Measurements from ENCODE around the gene ZMAT5. TPM values are rescaled to one million over a fixed set of nuclear protein-coding genes. Genes with fewer than 3 reads are reported as not detected.

Gene ZMAT5
- total and polyA plus RNA-seq, 2 of the 13 experiments (the other 11 are each of a cell fraction or from before 2014, with no cell fraction given), result 20.7 to 27.8 TPM

- TF ChIP-seq MXD1 (CRISPR knock-in tag; IDR thresholded peaks at IDR 0.05) (no peak), ZMAT5 (CRISPR knock-in tag; IDR thresholded peaks at IDR 0.05; ENCODE audit: borderline replicate concordance, low read depth) (no peak), TFDP2 (CRISPR knock-in tag; IDR thresholded peaks at IDR 0.05) (no peak), FOXO1 (CRISPR knock-in tag; IDR thresholded peaks at IDR 0.05) (peak; percentile 15; the same call in 1 of the 2 replicates), ZNF850 (CRISPR knock-in tag; conservative IDR thresholded peaks at IDR 0.05) (no peak), TFDP1 (CRISPR knock-in tag; IDR thresholded peaks at IDR 0.05; ENCODE audit: borderline replicate concordance) (peak; percentile 11; the same call in 1 of the 2 replicates), TP53 (CRISPR knock-in tag; conservative IDR thresholded peaks at IDR 0.05) (no peak), PAXIP1 (CRISPR knock-in tag; conservative IDR thresholded peaks at IDR 0.05) (no peak), ZNF574 (CRISPR knock-in tag; IDR thresholded peaks at IDR 0.05) (no peak; the same call in 1 of the 2 replicates), ZNF333 (CRISPR knock-in tag; IDR thresholded peaks at IDR 0.05; ENCODE audit: borderline replicate concordance) (no peak), SPEN (CRISPR knock-in tag; IDR thresholded peaks at IDR 0.05; ENCODE audit: low read depth) (peak; percentile 42; the same call in 1 of the 2 replicates), NKX3-1 (CRISPR knock-in tag; IDR thresholded peaks at IDR 0.05) (no peak), ZNF891 (CRISPR knock-in tag; IDR thresholded peaks at IDR 0.05) (peak; percentile 73), ZMYM4 (CRISPR knock-in tag; IDR thresholded peaks at IDR 0.05) (0 out of 2 replicates have a peak, but pooled peaks have one; percentile 30), FOXA3 (CRISPR knock-in tag; IDR thresholded peaks at IDR 0.05) (0 out of 2 replicates have a peak, but pooled peaks have one; percentile 18), SIX1 (CRISPR knock-in tag; IDR thresholded peaks at IDR 0.05; ENCODE audit: borderline replicate concordance) (no peak), SIX4 (CRISPR knock-in tag; IDR thresholded peaks at IDR 0.05) (no peak), POLR2A (IDR thresholded peaks at IDR 0.05; ENCODE audit: insufficient read depth in 1 of 2, low read depth in 2 of 2, low read length in 2 of 2) (peak in 1 of 2 experiments; percentile 86; a peak in 2 of 4 replicates)
Observed at GRCh38 chr22:29767171-29768051, 604 bp upstream of the ZMAT5 start, which contains the start of gene UQCR10 (continued).
